ENCODE results near the gene PLEKHA5.

PLEKHA5 gene

GRCh38 chr12:19166956-19167355 is 37.4 kb downstream of the PLEKHA5 start:
- no peaks in the 10 kb centered on the region for H3K9me3 ChIP-seq (ENCODE audit: control insufficient read depth, insufficient read depth, low read length)
- no peak overlapping the region for H3K4me3 ChIP-seq (ENCODE audit: low read length)
- H3K79me2 ChIP-seq (ENCODE audit: control insufficient read depth, low read length) = 0 out of 2 replicates have a peak, but pooled peaks cover 2% of the 10 kb centered on the region
- no peak overlapping the region for H3K4me2 ChIP-seq (ENCODE audit: low read length)
- TF ChIP-seq EZH2phosphoT487 (IDR thresholded peaks at IDR 0.05; ENCODE audit: borderline replicate concordance, low read length) = no peak
- TF ChIP-seq, protein P1, sequence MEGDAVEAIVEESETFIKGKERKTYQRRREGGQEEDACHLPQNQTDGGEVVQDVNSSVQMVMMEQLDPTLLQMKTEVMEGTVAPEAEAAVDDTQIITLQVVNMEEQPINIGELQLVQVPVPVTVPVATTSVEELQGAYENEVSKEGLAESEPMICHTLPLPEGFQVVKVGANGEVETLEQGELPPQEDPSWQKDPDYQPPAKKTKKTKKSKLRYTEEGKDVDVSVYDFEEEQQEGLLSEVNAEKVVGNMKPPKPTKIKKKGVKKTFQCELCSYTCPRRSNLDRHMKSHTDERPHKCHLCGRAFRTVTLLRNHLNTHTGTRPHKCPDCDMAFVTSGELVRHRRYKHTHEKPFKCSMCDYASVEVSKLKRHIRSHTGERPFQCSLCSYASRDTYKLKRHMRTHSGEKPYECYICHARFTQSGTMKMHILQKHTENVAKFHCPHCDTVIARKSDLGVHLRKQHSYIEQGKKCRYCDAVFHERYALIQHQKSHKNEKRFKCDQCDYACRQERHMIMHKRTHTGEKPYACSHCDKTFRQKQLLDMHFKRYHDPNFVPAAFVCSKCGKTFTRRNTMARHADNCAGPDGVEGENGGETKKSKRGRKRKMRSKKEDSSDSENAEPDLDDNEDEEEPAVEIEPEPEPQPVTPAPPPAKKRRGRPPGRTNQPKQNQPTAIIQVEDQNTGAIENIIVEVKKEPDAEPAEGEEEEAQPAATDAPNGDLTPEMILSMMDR (IDR thresholded peaks at IDR 0.05; ENCODE audit: low read depth, low read length, poor library complexity, severe bottlenecking) = no peak
- no peaks in the 10 kb centered on the region for H4K20me1 ChIP-seq (ENCODE audit: control insufficient read depth, insufficient read depth, low read depth, low read length)
- no peaks in the 10 kb centered on the region for H3K9me2 ChIP-seq (replicated peaks; ENCODE audit: control insufficient read depth, low read length)
- no peaks in the 10 kb centered on the region for H3K4me1 ChIP-seq (ENCODE audit: control insufficient read depth, low read length)
- H3K36me3 ChIP-seq (ENCODE audit: control insufficient read depth, low read length) = no peaks in the 10 kb centered on the region
- H3K27ac ChIP-seq (ENCODE audit: low read depth, low read length) = no peak overlapping the region
- H3K27me3 ChIP-seq (ENCODE audit: control insufficient read depth, low read length) = no peaks in the 10 kb centered on the region
- no peaks in the 10 kb centered on the region for H3F3A ChIP-seq (ENCODE audit: control insufficient read depth, insufficient read depth)

DNA sequence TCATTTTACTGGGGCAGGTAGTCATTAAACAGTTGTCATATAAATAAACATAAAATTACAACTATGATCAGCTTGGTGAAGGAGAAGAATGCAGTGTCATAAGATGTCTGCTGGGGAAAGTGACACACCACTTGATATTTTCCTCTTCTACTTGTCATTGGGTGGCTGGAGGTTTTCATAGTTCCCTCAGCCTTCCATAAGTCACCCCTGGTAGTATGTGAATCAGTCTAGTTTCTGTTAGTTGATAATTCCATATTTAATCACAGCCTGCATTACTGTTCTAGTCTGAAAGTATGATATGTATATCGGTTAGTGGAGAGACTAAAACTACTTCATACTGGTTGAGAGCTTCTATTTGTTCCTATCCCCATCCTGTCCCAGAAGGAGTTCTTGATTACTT is 38.2 kb downstream of the PLEKHA5 start:
- Histone ChIP-seq H3K27me3 (ENCODE audit: control insufficient read depth, low read length) (no peaks in the 10 kb centered on the region), H3K4me3 (ENCODE audit: low read length) (no peak overlapping the region), H3F3A (ENCODE audit: control insufficient read depth, insufficient read depth) (no peaks in the 10 kb centered on the region), H3K9me2 (replicated peaks; ENCODE audit: control insufficient read depth, low read length) (no peaks in the 10 kb centered on the region), H3K9me3 (ENCODE audit: control insufficient read depth, insufficient read depth, low read length) (no peaks in the 10 kb centered on the region), H3K36me3 (ENCODE audit: control insufficient read depth, low read length) (no peaks in the 10 kb centered on the region), H3K4me1 (ENCODE audit: control insufficient read depth, low read length) (no peaks in the 10 kb centered on the region), H3K4me2 (ENCODE audit: low read length) (no peak overlapping the region), H3K27ac (ENCODE audit: low read depth, low read length) (no peak overlapping the region), H3K79me2 (ENCODE audit: control insufficient read depth, low read length) (0 out of 2 replicates have a peak, but pooled peaks cover 2% of the 10 kb centered on the region), H4K20me1 (ENCODE audit: control insufficient read depth, insufficient read depth, low read depth, low read length) (no peaks in the 10 kb centered on the region)
- TF ChIP-seq EZH2phosphoT487 (IDR thresholded peaks at IDR 0.05; ENCODE audit: borderline replicate concordance, low read length) = no peak
- TF ChIP-seq, protein P1 (IDR thresholded peaks at IDR 0.05; ENCODE audit: low read depth, low read length, poor library complexity, severe bottlenecking) = no peak

DNA sequence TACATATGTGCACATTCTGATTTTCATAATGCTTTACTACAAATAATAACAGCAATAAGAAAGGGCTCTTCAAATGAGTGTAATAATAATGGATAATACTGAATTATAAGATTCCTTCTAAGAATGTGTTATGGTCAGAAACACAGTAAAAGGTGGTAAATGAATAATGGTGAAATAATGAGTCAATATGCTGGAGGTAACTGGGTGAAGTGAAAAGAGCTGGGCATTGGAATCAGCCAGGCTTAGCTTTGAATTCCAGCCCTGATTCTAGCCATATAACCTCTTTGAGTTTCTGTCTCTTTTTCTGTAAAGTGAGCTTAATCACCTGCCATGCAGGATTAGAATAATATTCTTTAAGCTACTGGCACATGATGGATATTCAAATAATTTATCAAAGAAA is 39.1 kb downstream of the PLEKHA5 start:
- Histone ChIP-seq H4K20me1 (ENCODE audit: control insufficient read depth, insufficient read depth, low read depth, low read length) (no peaks in the 10 kb centered on the region), H3K4me1 (ENCODE audit: control insufficient read depth, low read length) (no peaks in the 10 kb centered on the region), H3K27ac (ENCODE audit: low read depth, low read length) (no peak overlapping the region), H3K9me2 (replicated peaks; ENCODE audit: control insufficient read depth, low read length) (no peaks in the 10 kb centered on the region), H3K36me3 (ENCODE audit: control insufficient read depth, low read length) (no peaks in the 10 kb centered on the region), H3F3A (ENCODE audit: control insufficient read depth, insufficient read depth) (no peaks in the 10 kb centered on the region), H3K9me3 (ENCODE audit: control insufficient read depth, insufficient read depth, low read length) (no peaks in the 10 kb centered on the region), H3K4me3 (ENCODE audit: low read length) (no peak overlapping the region), H3K27me3 (ENCODE audit: control insufficient read depth, low read length) (no peaks in the 10 kb centered on the region), H3K4me2 (ENCODE audit: low read length) (no peak overlapping the region), H3K79me2 (ENCODE audit: control insufficient read depth, low read length) (0 out of 2 replicates have a peak, but pooled peaks cover 2% of the 10 kb centered on the region)
- TF ChIP-seq EZH2phosphoT487 (IDR thresholded peaks at IDR 0.05; ENCODE audit: borderline replicate concordance, low read length) = no peak
- TF ChIP-seq, protein P1 (IDR thresholded peaks at IDR 0.05; ENCODE audit: low read depth, low read length, poor library complexity, severe bottlenecking) = no peak
